ENCODE measurements around the gene CUL9. TPM values are rescaled to one million over a fixed set of nuclear protein-coding genes. Genes with fewer than 3 reads are reported as not detected.

Gene CUL9
- total RNA-seq, 1 donor from 2014 or later = 11.1 TPM

- H3K4me2 ChIP-seq (ENCODE audit: low read length) = no peak overlapping the region
- H4K20me1 ChIP-seq (ENCODE audit: insufficient read depth, low read length) = no peaks in the 10 kb centered on the region
- H3K36me3 ChIP-seq (ENCODE audit: insufficient read depth, low read length) = peaks cover 6% of the 10 kb centered on the region
- Mint-ChIP-seq H3K4me3 (ENCODE audit: unreplicated experiment) (no peak overlapping the region), H3K4me1 (ENCODE audit: low read depth, unreplicated experiment) (no peaks in the 10 kb centered on the region), H3K27me3 (ENCODE audit: low read depth, unreplicated experiment) (peaks cover 11% of the 10 kb centered on the region), H3K27ac (ENCODE audit: unreplicated experiment) (no peak overlapping the region), H3K36me3 (ENCODE audit: low read depth, unreplicated experiment) (peaks cover 54% of the 10 kb centered on the region), H3K9me3 (ENCODE audit: unreplicated experiment) (peaks cover 7% of the 10 kb centered on the region)
- H3K4me3 ChIP-seq (ENCODE audit: insufficient read depth, low read depth, low read length) = no peak overlapping the region
- H3K9ac ChIP-seq (ENCODE audit: low read length) = no peak overlapping the region
- TF ChIP-seq CTCF (IDR thresholded peaks at IDR 0.05; ENCODE audit: insufficient read depth, low read depth, low read length) (no peak), EZH2 (IDR thresholded peaks at IDR 0.05; ENCODE audit: insufficient read depth, low read length) (no peak)
- FAIRE-seq (no peak), DNase-seq (ENCODE audit: low read depth) (no peak)
- H3K4me1 ChIP-seq (ENCODE audit: insufficient read depth, low read length) = no peaks in the 10 kb centered on the region
- H2AFZ ChIP-seq (ENCODE audit: low read depth, low read length) = no peak overlapping the region
- H3K79me2 ChIP-seq (ENCODE audit: insufficient read depth, low read length) = no peaks in the 10 kb centered on the region
- H3K9me3 ChIP-seq (ENCODE audit: insufficient read depth, low read depth, low read length) = no peaks in the 10 kb centered on the region
- no peaks in the 10 kb centered on the region for H3K27me3 ChIP-seq (ENCODE audit: insufficient read depth, low read length)
- no peak overlapping the region for H3K27ac ChIP-seq (ENCODE audit: low read depth, low read length)
These were observed 17.9 kb downstream of the CUL9 start for GRCh38 chr6:43199912-43200311.

- H3K79me2 ChIP-seq (ENCODE audit: insufficient read depth, low read length) = no peaks in the 10 kb centered on the region
- H3K4me3 Mint-ChIP-seq (ENCODE audit: unreplicated experiment) = peak overlapping the region; percentile 29
- H3K4me3 ChIP-seq (ENCODE audit: insufficient read depth, low read depth, low read length) = no peak overlapping the region
- H3K36me3 ChIP-seq (ENCODE audit: insufficient read depth, low read length) = peaks cover 6% of the 10 kb centered on the region
- H2AFZ ChIP-seq (ENCODE audit: low read depth, low read length) = no peak overlapping the region
- FAIRE-seq (no peak), DNase-seq (ENCODE audit: low read depth) (no peak)
- no peak overlapping the region for H3K27ac Mint-ChIP-seq (ENCODE audit: unreplicated experiment)
- H3K27me3 ChIP-seq (ENCODE audit: insufficient read depth, low read length) = no peaks in the 10 kb centered on the region
- H3K36me3 Mint-ChIP-seq (ENCODE audit: low read depth, unreplicated experiment) = peaks cover 53% of the 10 kb centered on the region
- H3K9me3 ChIP-seq (ENCODE audit: insufficient read depth, low read depth, low read length) = no peaks in the 10 kb centered on the region
- no peak overlapping the region for H3K27ac ChIP-seq (ENCODE audit: low read depth, low read length)
- H3K4me1 ChIP-seq (ENCODE audit: insufficient read depth, low read length) = no peaks in the 10 kb centered on the region
- H4K20me1 ChIP-seq (ENCODE audit: insufficient read depth, low read length) = no peaks in the 10 kb centered on the region
- no peaks in the 10 kb centered on the region for H3K4me1 Mint-ChIP-seq (ENCODE audit: low read depth, unreplicated experiment)
- no peak overlapping the region for H3K4me2 ChIP-seq (ENCODE audit: low read length)
- TF ChIP-seq EZH2 (IDR thresholded peaks at IDR 0.05; ENCODE audit: insufficient read depth, low read length) = no peak
- no peak for TF ChIP-seq CTCF (IDR thresholded peaks at IDR 0.05; ENCODE audit: insufficient read depth, low read depth, low read length)
- H3K9ac ChIP-seq (ENCODE audit: low read length) = no peak overlapping the region
- peaks cover 11% of the 10 kb centered on the region for H3K27me3 Mint-ChIP-seq (ENCODE audit: low read depth, unreplicated experiment)
- peaks cover 7% of the 10 kb centered on the region for H3K9me3 Mint-ChIP-seq (ENCODE audit: unreplicated experiment)
These were observed 18.5 kb downstream of the CUL9 start for GRCh38 chr6:43200541-43200940.

- no peak overlapping the region for H2AFZ ChIP-seq (ENCODE audit: low read depth, low read length)
- peaks cover 11% of the 10 kb centered on the region for H3K27me3 Mint-ChIP-seq (ENCODE audit: low read depth, unreplicated experiment)
- H3K4me1 ChIP-seq (ENCODE audit: insufficient read depth, low read length) = no peaks in the 10 kb centered on the region
- no peak overlapping the region for H3K4me3 ChIP-seq (ENCODE audit: insufficient read depth, low read depth, low read length)
- H3K9me3 Mint-ChIP-seq (ENCODE audit: unreplicated experiment) = peaks cover 16% of the 10 kb centered on the region
- H3K27me3 ChIP-seq (ENCODE audit: insufficient read depth, low read length) = no peaks in the 10 kb centered on the region
- no peak for FAIRE-seq
- H3K9ac ChIP-seq (ENCODE audit: low read length) = no peak overlapping the region
- TF ChIP-seq CTCF (IDR thresholded peaks at IDR 0.05; ENCODE audit: insufficient read depth, low read depth, low read length) (no peak), EZH2 (IDR thresholded peaks at IDR 0.05; ENCODE audit: insufficient read depth, low read length) (no peak)
- no peaks in the 10 kb centered on the region for H3K4me1 Mint-ChIP-seq (ENCODE audit: low read depth, unreplicated experiment)
- no peak overlapping the region for H3K27ac Mint-ChIP-seq (ENCODE audit: unreplicated experiment)
- H3K79me2 ChIP-seq (ENCODE audit: insufficient read depth, low read length) = no peaks in the 10 kb centered on the region
- H3K4me3 Mint-ChIP-seq (ENCODE audit: unreplicated experiment) = no peak overlapping the region
- H3K36me3 Mint-ChIP-seq (ENCODE audit: low read depth, unreplicated experiment) = peaks cover 56% of the 10 kb centered on the region
- no peak overlapping the region for H3K27ac ChIP-seq (ENCODE audit: low read depth, low read length)
- peaks cover 6% of the 10 kb centered on the region for H3K36me3 ChIP-seq (ENCODE audit: insufficient read depth, low read length)
- H3K4me2 ChIP-seq (ENCODE audit: low read length) = no peak overlapping the region
- H3K9me3 ChIP-seq (ENCODE audit: insufficient read depth, low read depth, low read length) = peaks cover 5% of the 10 kb centered on the region
- no peak for DNase-seq (ENCODE audit: low read depth)
- no peaks in the 10 kb centered on the region for H4K20me1 ChIP-seq (ENCODE audit: insufficient read depth, low read length)
These were observed 20.5 kb downstream of the CUL9 start for GRCh38 chr6:43202451-43202850.

All from astrocyte (in vitro differentiated cells and primary cell).